A549 (cell line): Measurements from ENCODE around the gene TTC8. TPM values are rescaled to one million over a fixed set of nuclear protein-coding genes. Genes with fewer than 3 reads are reported as not detected.

Experiments used
- ATAC-seq, 2 experiments: fragments of 200-7000 bp in 1 of 2; fragments of >200 bp in 1 of 2; cut with Nextera tagmentation in 1 of 2; cut with Tn5 transposase in 1 of 2; 3 replicates each; pipeline versions ENCODE4 v1.8.0 to v1.9.1; 2018 to 2020; ENCODE audit warnings: mild to moderate bottlenecking in 1 of 2, moderate library complexity in 1 of 2
- CTCF ChIA-PET: fragments of 300-600 bp; sonication (Branson Sonifier 250); formaldehyde crosslinking; extraction: SDS; loops from one replicate; lab custom pipeline; 2021; ENCODE audit warnings: antibody characterized with exemption, inconsistent platforms; lab: Yijun Ruan, JAX
- POLR2A ChIA-PET: fragments of 350-600 bp; formaldehyde crosslinking; extraction: SDS; loops from one replicate; lab custom pipeline; 2021; ENCODE audit warnings: antibody characterized with exemption, inconsistent platforms; lab: Yijun Ruan, JAX
- DNase-seq, 2 experiments: peaks; one replicate each; pipeline versions ENCODE4 v3.0.0 to v3.0.0-alpha.2; 2011 to 2016; ENCODE audit warnings: low read depth in 1 of 2, low spot score in 1 of 2
- FAIRE-seq: peaks from 2 replicates; lab custom pipeline; 2011; peaks lifted over from hg19 to GRCh38; lab: Jason Lieb, UNC
- H3K27ac ChIP-seq, 2 experiments: fragments of >200 bp; sonication (Bioruptor Twin); formaldehyde crosslinking; 3 replicates each; pipeline ENCODE4 v1.5.1; 2016 to 2017
- H3K4me1 ChIP-seq: fragments of >200 bp; sonication (Bioruptor Twin); formaldehyde crosslinking; 3 replicates; pipeline ENCODE4 v1.6.1; 2016
- H3K4me2 ChIP-seq: fragments of >200 bp; sonication (Bioruptor Twin); formaldehyde crosslinking; 3 replicates; pipeline ENCODE4 v1.6.1; 2016
- H3K4me3 ChIP-seq: fragments of >200 bp; sonication (Bioruptor Twin); formaldehyde crosslinking; 3 replicates; pipeline ENCODE4 v1.5.1; 2016
- H3K9me3 ChIP-seq: fragments of >200 bp; sonication (Bioruptor Twin); formaldehyde crosslinking; 3 replicates; pipeline ENCODE4 v1.6.1; 2016
- BHLHE40 ChIP-seq: IDR thresholded peaks from 2 replicates; pipeline ENCODE4 v1.6.1; 2012; ENCODE audit warnings: low read depth, low read length, inconsistent platforms
- CEBPB ChIP-seq, 2 experiments: fragments of >200 bp in 1 of 2; sonication (Bioruptor Twin) in 1 of 2; formaldehyde crosslinking in 1 of 2; IDR thresholded peaks; 2 replicates each; pipeline ENCODE4 v1.6.1; 2012 to 2016
- FOSB ChIP-seq: fragments of 250-450 bp; sonication (Bioruptor Pico); IDR thresholded peaks from 2 replicates; pipeline ENCODE4 v1.5.0; 2020; ENCODE audit warnings: mild to moderate bottlenecking, moderate library complexity
- FOSL2 ChIP-seq, 2 experiments: fragments of 450-650 bp in 1 of 2; fragments of >200 bp in 1 of 2; sonication (Bioruptor Twin) in 1 of 2; formaldehyde crosslinking; IDR thresholded peaks; 2 replicates each; pipeline versions ENCODE4 v1.5.0 to v1.6.1; 2016 to 2020; ENCODE audit warnings: mild to moderate bottlenecking in 1 of 2, moderate library complexity in 1 of 2
- HES2 ChIP-seq: fragments of >200 bp; sonication (Bioruptor Twin); formaldehyde crosslinking; IDR thresholded peaks from 2 replicates; pipeline ENCODE4 v1.6.1; 2016
- HEYL ChIP-seq: fragments of 250-450 bp; sonication (Bioruptor Pico); IDR thresholded peaks from 2 replicates; pipeline ENCODE4 v1.8.0; 2021; ENCODE audit warnings: mild to moderate bottlenecking, moderate library complexity
- HMGXB4 ChIP-seq: fragments of 250-450 bp; sonication (Bioruptor Pico); IDR thresholded peaks from 2 replicates; pipeline ENCODE4 v1.5.0; 2021; ENCODE audit warnings: mild to moderate bottlenecking, moderate library complexity, borderline replicate concordance
- JUNB ChIP-seq: fragments of >200 bp; sonication (Bioruptor Twin); formaldehyde crosslinking; IDR thresholded peaks from 2 replicates; pipeline ENCODE4 v1.6.1; 2016
- KDM1A ChIP-seq: fragments of 200-600 bp; sonication (generic); IDR thresholded peaks from 2 replicates; pipeline ENCODE4 v1.6.1; 2016; ENCODE audit warnings: low read depth, mild to moderate bottlenecking
- MAZ ChIP-seq: fragments of 150-350 bp; IDR thresholded peaks from 2 replicates; pipeline ENCODE4 v1.6.1; 2014; ENCODE audit warnings: antibody characterized with exemption, low read depth, low read length, borderline replicate concordance
- NFE2L2 ChIP-seq: fragments of 150-350 bp; conservative IDR thresholded peaks from 2 replicates; pipeline ENCODE4 v1.6.1; 2014; ENCODE audit warnings: low read length
- NPAS2 ChIP-seq: fragments of 250-450 bp; sonication (Bioruptor Pico); IDR thresholded peaks from 2 replicates; pipeline ENCODE4 v1.8.0; 2022; ENCODE audit warnings: mild to moderate bottlenecking, moderate library complexity, borderline replicate concordance
- NR3C1 ChIP-seq: fragments of >200 bp; sonication (Bioruptor Twin); formaldehyde crosslinking; IDR thresholded peaks from 3 replicates; pipeline ENCODE4 v1.6.1; 2017
- PHF8 ChIP-seq: fragments of 200-600 bp; sonication (generic); IDR thresholded peaks from 2 replicates; pipeline ENCODE4 v1.6.1; 2016; ENCODE audit warnings: low read depth, mild to moderate bottlenecking, antibody characterized with exemption, moderate library complexity, borderline replicate concordance
- POLR2A ChIP-seq: IDR thresholded peaks from 2 replicates; pipeline ENCODE4 v1.6.1; 2012; ENCODE audit warnings: mild to moderate bottlenecking, low read length
- POLR2AphosphoS2 ChIP-seq: conservative IDR thresholded peaks from 2 replicates; pipeline ENCODE4 v1.6.1; 2012; ENCODE audit warnings: low read length, improper control_type of control experiment, inconsistent platforms
- RAD21 ChIP-seq, 2 experiments: fragments of >200 bp in 1 of 2; sonication (Bioruptor Twin) in 1 of 2; formaldehyde crosslinking in 1 of 2; IDR thresholded peaks in 1 of 2; conservative IDR thresholded peaks in 1 of 2; 2 replicates in 1 of 2; 3 replicates in 1 of 2; pipeline ENCODE4 v1.6.1; 2012 to 2018; ENCODE audit warnings: inconsistent platforms in 1 of 2
- RCOR1 ChIP-seq: fragments of 150-350 bp; IDR thresholded peaks from 2 replicates; pipeline ENCODE4 v1.6.1; 2014; ENCODE audit warnings: antibody characterized with exemption, low read length, low read depth
- RNF2 ChIP-seq: fragments of 200-600 bp; sonication (generic); IDR thresholded peaks from 2 replicates; pipeline ENCODE4 v1.6.1; 2016; ENCODE audit warnings: low read depth, mild to moderate bottlenecking, antibody characterized with exemption, moderate library complexity, borderline replicate concordance
- SREBF2 ChIP-seq: fragments of 450-650 bp; IDR thresholded peaks from 2 replicates; pipeline ENCODE4 v1.6.1; 2014; ENCODE audit warnings: mild to moderate bottlenecking, moderate library complexity
- TFCP2L1 ChIP-seq: fragments of 250-450 bp; sonication (Bioruptor Pico); IDR thresholded peaks from 2 replicates; pipeline ENCODE4 v1.5.0; 2021; ENCODE audit warnings: mild to moderate bottlenecking
- TP53 ChIP-seq: fragments of 250-450 bp; sonication (Bioruptor Pico); IDR thresholded peaks from 2 replicates; pipeline ENCODE4 v1.5.0; 2021; ENCODE audit warnings: mild to moderate bottlenecking, moderate library complexity
- ZC3H11A ChIP-seq: fragments of 450-650 bp; IDR thresholded peaks from 2 replicates; pipeline ENCODE4 v1.6.1; 2014; ENCODE audit warnings: antibody characterized with exemption, mild to moderate bottlenecking
- WGBS: methylation state at CpG from one replicate; pipeline ENCODE4 v1.1.6; 2017; ENCODE audit errors: missing lambda C conversion rate; 5-methylcytosine and 5-hydroxymethylcytosine counted together
- polyA plus RNA-seq, 4 experiments: library from polyadenylated mRNA; depleted of rRNA in 3 of 4; stranded (reverse); fragments of >200 nt; fragmentation: RNase III in 1 of 4; extraction: RNeasy Plus Mini Kit Qiagen cat#74134 plus additional on column Dnase treatment in 1 of 4; gene quantifications; 2 replicates in 3 of 4; 3 replicates in 1 of 4; pipeline ENCODE4 v1.2.3, GENCODE V29; 2011 to 2017
- TF ChIP-seq, protein P1 (sequence below): IDR thresholded peaks from 2 replicates; pipeline ENCODE4 v1.6.1; 2012
- TF ChIP-seq, protein P2 (sequence below): IDR thresholded peaks from 2 replicates; pipeline ENCODE4 v1.6.1; 2012

The TTC8 gene
- polyA plus RNA-seq, 2 of the 4 experiments (the other 2 are of a cell fraction), result 36.6 to 56.8 TPM

DNA sequence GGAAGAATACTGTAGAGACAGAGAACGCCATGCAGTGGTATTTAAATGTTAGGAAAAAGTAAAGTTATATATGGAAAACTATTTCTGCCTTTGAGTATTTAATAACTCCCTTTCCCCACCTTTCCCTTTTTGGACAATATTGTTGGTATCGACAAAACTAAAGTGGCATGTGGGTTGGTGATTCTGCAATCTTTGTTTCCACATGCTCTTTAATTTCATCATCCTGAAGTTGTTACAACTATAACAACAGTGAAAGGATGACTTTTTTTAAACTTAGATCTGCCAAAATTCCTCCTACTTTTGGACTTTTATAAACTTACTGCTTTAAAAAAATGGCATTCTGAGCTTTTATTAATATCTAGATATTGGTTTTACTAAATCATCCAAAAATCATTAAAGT lies 25.3 kb downstream of the TTC8 start:
- CTCF ChIA-PET, result interaction anchor here (0.8 kb wide), 1 partner anchor 194 kb away, joined by 3 read pairs; no protein-coding TSS in a partner anchor
- H3K4me3 ChIP-seq, result no peak overlapping the region
- FAIRE-seq, result no peak
- POLR2A ChIA-PET, result no interaction called here
- no peak overlapping the region for H3K27ac ChIP-seq
- ATAC-seq, result no peak
- 95% methylated on average over 2 of the region's 2 CpGs for WGBS
- H3K4me2 ChIP-seq, result no peak overlapping the region
- TF ChIP-seq RNF2 (no peak), HEYL (CRISPR knock-in tag) (no peak), TP53 (CRISPR knock-in tag) (no peak), HMGXB4 (CRISPR knock-in tag) (no peak), BHLHE40 (no peak), POLR2AphosphoS2 (no peak), KDM1A (no peak), HES2 (no peak), RAD21 (conservative IDR thresholded peaks at IDR 0.05 in 1 of 2, IDR thresholded peaks at IDR 0.05 in 1 of 2) (no peak), TFCP2L1 (CRISPR knock-in tag) (no peak), RCOR1 (no peak), SREBF2 (no peak)
- no peaks in the 10 kb centered on the region for H3K9me3 ChIP-seq
- no peaks in the 10 kb centered on the region for H3K4me1 ChIP-seq
- DNase-seq, result no peak

DNA sequence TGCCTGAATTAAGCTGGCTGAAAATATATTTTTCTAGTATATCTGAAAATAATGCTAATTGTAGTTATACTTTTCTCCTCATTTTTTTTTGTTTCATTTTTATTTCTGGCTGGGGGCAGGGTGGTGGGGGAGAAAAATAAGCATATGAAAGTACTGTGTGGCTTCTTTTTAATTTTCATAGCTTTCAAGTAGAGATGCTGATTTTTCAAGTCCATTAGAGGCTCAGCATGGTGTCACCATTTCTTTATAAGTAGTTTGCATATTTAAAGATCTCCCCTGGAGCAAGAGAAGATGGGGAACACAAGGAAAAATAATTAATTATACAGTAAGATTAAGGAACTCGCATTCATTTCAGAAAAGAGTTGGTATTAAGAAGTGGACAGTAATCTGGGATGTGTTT lies 27.1 kb downstream of the TTC8 start:
- TF ChIP-seq, protein P1, sequence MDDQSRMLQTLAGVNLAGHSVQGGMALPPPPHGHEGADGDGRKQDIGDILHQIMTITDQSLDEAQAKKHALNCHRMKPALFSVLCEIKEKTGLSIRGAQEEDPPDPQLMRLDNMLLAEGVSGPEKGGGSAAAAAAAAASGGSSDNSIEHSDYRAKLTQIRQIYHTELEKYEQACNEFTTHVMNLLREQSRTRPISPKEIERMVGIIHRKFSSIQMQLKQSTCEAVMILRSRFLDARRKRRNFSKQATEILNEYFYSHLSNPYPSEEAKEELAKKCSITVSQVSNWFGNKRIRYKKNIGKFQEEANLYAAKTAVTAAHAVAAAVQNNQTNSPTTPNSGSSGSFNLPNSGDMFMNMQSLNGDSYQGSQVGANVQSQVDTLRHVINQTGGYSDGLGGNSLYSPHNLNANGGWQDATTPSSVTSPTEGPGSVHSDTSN, result no peak
- no peak for TF ChIP-seq PHF8
- no peak for TF ChIP-seq HEYL (CRISPR knock-in tag)
- no peak for TF ChIP-seq MAZ
- TF ChIP-seq SREBF2, result no peak
- no peak for TF ChIP-seq POLR2A
- no peak for TF ChIP-seq RNF2
- TF ChIP-seq NFE2L2, result no peak
- TF ChIP-seq TFCP2L1 (CRISPR knock-in tag), result no peak
- no peak for TF ChIP-seq RCOR1
- no peak for TF ChIP-seq JUNB
- no peak for TF ChIP-seq NPAS2 (CRISPR knock-in tag)
- TF ChIP-seq FOSB (CRISPR knock-in tag), result no peak
- no peak for TF ChIP-seq NR3C1
- no peak for TF ChIP-seq HES2
- TF ChIP-seq, protein P2, sequence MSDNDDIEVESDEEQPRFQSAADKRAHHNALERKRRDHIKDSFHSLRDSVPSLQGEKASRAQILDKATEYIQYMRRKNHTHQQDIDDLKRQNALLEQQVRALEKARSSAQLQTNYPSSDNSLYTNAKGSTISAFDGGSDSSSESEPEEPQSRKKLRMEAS, result no peak
- no peak for TF ChIP-seq FOSL2 (IDR thresholded peaks at IDR 0.05)
- TF ChIP-seq FOSL2 (CRISPR knock-in tag; IDR thresholded peaks at IDR 0.05), result no peak
- no peak for TF ChIP-seq ZC3H11A
- TF ChIP-seq CEBPB (IDR thresholded peaks at IDR 0.05), result no peak
- WGBS, result 89% methylated on average over 1 of the region's 1 CpG
- CTCF ChIA-PET, result interaction anchor here (0.6 to 1.0 kb wide), 2 partner anchors 61 to 175 kb away, joined by 3 to 4 read pairs; no protein-coding TSS in a partner anchor
- no peak overlapping the region for H3K4me3 ChIP-seq
- H3K27ac ChIP-seq, result no peak overlapping the region
- no peaks in the 10 kb centered on the region for H3K9me3 ChIP-seq
- H3K4me2 ChIP-seq, result no peak overlapping the region
- no peak for ATAC-seq
- H3K4me1 ChIP-seq, result no peaks in the 10 kb centered on the region
- DNase-seq, result no peak
- POLR2A ChIA-PET, result no interaction called here
- no peak for FAIRE-seq
